GM19438 (cell line): ENCODE results near the gene CKLF.

Experiments
- ATAC-seq: cut with Tn5 transposase; IDR thresholded peaks from one replicate; pipeline ENCODE4 v1.9.1; 2021; ENCODE audit warnings: low read depth; ENCODE audit not compliant: unreplicated experiment

The CKLF gene

GRCh38 chr16:66614161-66614802 lies 61.9 kb downstream of the CKLF start:
- no peak for ATAC-seq
